Measurements from ENCODE around the gene SESTD1. TPM values are rescaled to one million over a fixed set of nuclear protein-coding genes. Genes with fewer than 3 reads are reported as not detected.

The SESTD1 gene
- total RNA-seq, 1 donor from 2014 or later = 49.2 TPM

DNA sequence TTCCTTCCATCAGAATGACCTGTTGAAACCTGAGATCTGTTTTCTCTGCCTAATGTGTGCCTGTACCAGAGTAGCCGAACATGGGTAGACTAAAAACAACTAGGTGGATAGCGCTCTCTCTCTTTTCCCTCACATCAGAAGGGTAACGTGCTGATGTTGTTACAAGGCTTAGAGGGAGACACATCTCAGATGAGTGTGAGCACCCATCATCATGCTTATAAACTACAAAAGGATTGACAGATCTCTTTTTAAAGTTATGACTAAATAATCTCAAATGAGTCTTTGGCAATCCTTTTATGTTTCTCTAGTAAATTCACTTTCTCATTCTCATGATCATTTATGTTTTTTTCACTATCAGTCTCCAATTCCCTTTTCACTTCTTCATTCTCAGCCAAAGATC, 139.2 kb downstream of the SESTD1 start:
- DNase-seq = no peak
- H3K27me3 Mint-ChIP-seq = no peaks in the 10 kb centered on the region
- H3K4me1 Mint-ChIP-seq = peaks cover 10% of the 10 kb centered on the region
- no peaks in the 10 kb centered on the region for H3K9me3 Mint-ChIP-seq
- H3K27ac Mint-ChIP-seq = no peak overlapping the region
- intact Hi-C loops (cut with micrococcal nuclease) = loop anchor here (5.0 kb wide), 1 partner anchor 213 kb away; no protein-coding TSS in a partner anchor
- H3K36me3 Mint-ChIP-seq (ENCODE audit: low read depth) = peaks cover 17% of the 10 kb centered on the region
- ATAC-seq (ENCODE audit: low read depth) = no peak
- TF ChIP-seq, protein P1, sequence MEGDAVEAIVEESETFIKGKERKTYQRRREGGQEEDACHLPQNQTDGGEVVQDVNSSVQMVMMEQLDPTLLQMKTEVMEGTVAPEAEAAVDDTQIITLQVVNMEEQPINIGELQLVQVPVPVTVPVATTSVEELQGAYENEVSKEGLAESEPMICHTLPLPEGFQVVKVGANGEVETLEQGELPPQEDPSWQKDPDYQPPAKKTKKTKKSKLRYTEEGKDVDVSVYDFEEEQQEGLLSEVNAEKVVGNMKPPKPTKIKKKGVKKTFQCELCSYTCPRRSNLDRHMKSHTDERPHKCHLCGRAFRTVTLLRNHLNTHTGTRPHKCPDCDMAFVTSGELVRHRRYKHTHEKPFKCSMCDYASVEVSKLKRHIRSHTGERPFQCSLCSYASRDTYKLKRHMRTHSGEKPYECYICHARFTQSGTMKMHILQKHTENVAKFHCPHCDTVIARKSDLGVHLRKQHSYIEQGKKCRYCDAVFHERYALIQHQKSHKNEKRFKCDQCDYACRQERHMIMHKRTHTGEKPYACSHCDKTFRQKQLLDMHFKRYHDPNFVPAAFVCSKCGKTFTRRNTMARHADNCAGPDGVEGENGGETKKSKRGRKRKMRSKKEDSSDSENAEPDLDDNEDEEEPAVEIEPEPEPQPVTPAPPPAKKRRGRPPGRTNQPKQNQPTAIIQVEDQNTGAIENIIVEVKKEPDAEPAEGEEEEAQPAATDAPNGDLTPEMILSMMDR (IDR thresholded peaks at IDR 0.05) = no peak
- POLR2A ChIA-PET = no interaction called here
- no peak overlapping the region for H3K4me3 Mint-ChIP-seq
- CTCF ChIA-PET = interaction anchor here (2.0 kb wide), 1 partner anchor 105 kb away, joined by 5 read pairs; no protein-coding TSS in a partner anchor

DNA sequence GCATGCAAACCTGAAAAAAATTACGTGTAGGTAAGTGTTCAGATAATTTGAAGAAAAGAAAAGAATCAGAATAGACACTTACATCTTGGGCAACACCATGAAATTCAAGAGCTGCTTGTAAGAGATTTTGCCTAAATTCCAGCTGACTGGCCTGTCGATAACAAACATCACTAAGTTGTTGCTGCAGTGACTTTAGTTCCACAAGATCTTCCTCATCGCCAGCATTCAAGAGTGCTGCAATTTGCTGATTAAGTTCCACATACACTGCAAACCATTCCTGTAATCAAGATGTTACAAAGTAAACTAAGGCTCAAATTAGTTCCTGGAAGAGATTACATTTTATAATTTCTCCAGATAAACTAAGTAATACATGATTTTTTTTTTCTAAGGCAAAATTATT, 140.3 kb downstream of the SESTD1 start:
- H3K4me1 Mint-ChIP-seq = peaks cover 8% of the 10 kb centered on the region
- H3K27me3 Mint-ChIP-seq = no peaks in the 10 kb centered on the region
- POLR2A ChIA-PET = no interaction called here
- H3K4me3 Mint-ChIP-seq = no peak overlapping the region
- TF ChIP-seq, protein P1 (IDR thresholded peaks at IDR 0.05) = no peak
- no peak for DNase-seq
- intact Hi-C loops (cut with micrococcal nuclease) = no loop called here
- CTCF ChIA-PET = no interaction called here
- no peak for ATAC-seq (ENCODE audit: low read depth)
- H3K36me3 Mint-ChIP-seq (ENCODE audit: low read depth) = peaks cover 28% of the 10 kb centered on the region
- H3K27ac Mint-ChIP-seq = no peak overlapping the region
- H3K9me3 Mint-ChIP-seq = no peaks in the 10 kb centered on the region

DNA sequence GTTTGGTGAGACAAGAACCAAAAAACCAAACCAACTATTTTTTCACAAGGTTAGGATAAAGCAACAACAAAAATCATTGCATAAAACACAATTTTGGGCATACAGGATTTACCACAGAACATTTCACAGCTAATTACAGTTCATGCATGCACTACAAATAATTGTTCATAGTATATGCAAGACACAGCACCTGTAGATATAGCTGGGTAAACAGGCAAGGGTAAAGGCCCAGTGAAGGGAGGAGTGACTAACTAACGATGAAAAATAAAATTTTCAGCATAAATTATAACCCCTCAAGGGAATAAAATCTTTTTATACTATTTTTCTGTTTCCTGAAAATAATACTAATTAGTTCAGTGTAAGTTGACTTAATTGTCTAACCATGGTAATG, 141.4 kb downstream of the SESTD1 start:
- CTCF ChIA-PET = interaction anchor here (1.0 kb wide), 1 partner anchor 232 kb away, joined by 3 read pairs; no protein-coding TSS in a partner anchor
- ATAC-seq (ENCODE audit: low read depth) = peak; percentile 49

DNA sequence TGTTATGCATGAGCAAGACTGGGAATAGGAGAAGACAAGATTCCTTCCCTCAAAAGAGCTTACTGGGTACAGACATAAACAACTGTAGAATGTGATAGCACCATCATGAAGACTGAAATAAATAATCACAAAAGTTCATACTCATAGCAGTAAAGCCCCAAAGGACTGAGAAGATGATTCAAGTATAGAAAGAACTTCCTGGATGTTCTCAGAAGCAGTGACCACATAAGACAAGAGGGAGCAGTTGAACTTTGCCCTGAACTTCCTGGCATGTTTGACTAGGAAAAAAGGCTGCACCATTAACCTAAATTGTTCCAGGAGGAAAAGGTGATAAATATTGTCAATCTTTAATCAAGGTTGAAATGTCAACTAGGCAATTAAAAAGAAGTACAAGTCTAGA, 156.9 kb downstream of the SESTD1 start:
- ChIA-PET CTCF (no interaction called here), POLR2A (no interaction called here)
- DNase-seq (no peak), ATAC-seq (ENCODE audit: low read depth) (no peak)
- intact Hi-C loops (cut with micrococcal nuclease) = no loop called here
- Mint-ChIP-seq H3K4me1 (peaks cover 10% of the 10 kb centered on the region), H3K9me3 (no peaks in the 10 kb centered on the region), H3K36me3 (ENCODE audit: low read depth) (peaks cover 53% of the 10 kb centered on the region), H3K27ac (no peak overlapping the region), H3K4me3 (no peak overlapping the region), H3K27me3 (no peaks in the 10 kb centered on the region)
- TF ChIP-seq, protein P1 (IDR thresholded peaks at IDR 0.05) = no peak

More for the DNA sequence above, 141.4 kb downstream of the SESTD1 start:
- Mint-ChIP-seq H3K4me1 (peaks cover 8% of the 10 kb centered on the region), H3K27ac (peak overlapping the region; percentile 74), H3K4me3 (no peak overlapping the region), H3K27me3 (no peaks in the 10 kb centered on the region), H3K36me3 (ENCODE audit: low read depth) (peaks cover 34% of the 10 kb centered on the region), H3K9me3 (no peaks in the 10 kb centered on the region)
- intact Hi-C loops (cut with micrococcal nuclease) = no loop called here
- no peak for DNase-seq
- TF ChIP-seq, protein P1 (IDR thresholded peaks at IDR 0.05) = no peak
- POLR2A ChIA-PET = no interaction called here

DNA sequence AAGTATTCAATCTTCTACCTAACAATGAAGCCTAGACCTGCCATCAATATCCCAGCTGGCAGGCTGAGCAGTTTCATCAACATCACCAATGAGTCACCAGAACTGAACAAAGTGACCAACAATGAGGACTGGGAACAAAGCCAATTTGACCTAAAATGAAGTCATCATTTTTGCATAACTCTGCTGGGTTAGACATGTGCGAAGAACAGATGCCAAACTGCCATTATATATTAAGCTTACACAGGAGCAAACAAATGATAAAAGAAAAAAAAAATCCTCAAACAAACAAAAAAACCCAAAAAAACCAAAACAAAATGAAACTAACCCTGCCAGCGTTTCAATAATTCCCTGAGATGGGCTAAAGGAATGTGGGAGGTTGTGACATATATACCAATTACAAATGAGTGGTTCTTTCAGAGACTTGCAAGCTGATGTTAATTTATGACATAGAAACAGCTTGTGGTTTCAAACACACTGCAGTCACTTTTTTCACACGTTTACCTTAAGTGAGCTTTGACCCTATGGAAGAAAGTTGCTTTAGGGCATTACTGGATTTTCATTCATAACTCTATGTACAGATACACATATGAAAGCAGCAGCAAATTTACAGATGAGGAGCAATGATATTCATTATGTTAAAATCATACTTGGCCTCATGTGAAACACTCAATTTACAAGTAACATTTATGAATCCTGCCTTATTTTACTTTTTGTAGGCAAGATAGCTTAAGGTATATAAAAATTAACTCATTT, 157.8 kb downstream of the SESTD1 start:
- Mint-ChIP-seq H3K36me3 (ENCODE audit: low read depth) (peaks cover 44% of the 10 kb centered on the region), H3K9me3 (no peaks in the 10 kb centered on the region), H3K4me1 (peaks cover 10% of the 10 kb centered on the region), H3K27me3 (no peaks in the 10 kb centered on the region), H3K4me3 (no peak overlapping the region), H3K27ac (peak overlapping the region; percentile 50)
- POLR2A ChIA-PET = interaction anchor here (0.9 kb wide), 1 partner anchor 87 kb away, joined by 3 read pairs; no protein-coding TSS in a partner anchor
- intact Hi-C loops (cut with micrococcal nuclease) = no loop called here
- TF ChIP-seq, protein P1 (IDR thresholded peaks at IDR 0.05) = no peak
- ATAC-seq (ENCODE audit: low read depth) = no peak
- DNase-seq = no peak
- CTCF ChIA-PET = interaction anchor here (0.8 kb wide), 1 partner anchor 86 kb away, joined by 3 read pairs; no protein-coding TSS in a partner anchor

All from activated B cell treated with CpG ODN at 0.5 μM for 24 hours (primary cell).